Parathyroid adenoma (tissue), 2 donors: ENCODE results near the gene TCP1.

Source experiments
- H2AFZ ChIP-seq: fragments of 300-600 bp; sonication (generic); one replicate; pipeline ENCODE4 v1.7.0; 2017; ENCODE audit warnings: antibody characterized with exemption, mild to moderate bottlenecking
- H3K27ac ChIP-seq: fragments of 300-600 bp; sonication (generic); one replicate; pipeline ENCODE4 v1.7.0; 2017
- H3K27me3 ChIP-seq: fragments of 300-600 bp; sonication (generic); one replicate; pipeline ENCODE4 v1.7.0; 2017; ENCODE audit warnings: low read length; ENCODE audit not compliant: control insufficient read depth, insufficient read depth
- H3K36me3 ChIP-seq: fragments of 300-600 bp; sonication (generic); one replicate; pipeline ENCODE4 v1.7.0; 2017; ENCODE audit warnings: low read length; ENCODE audit not compliant: control insufficient read depth, insufficient read depth
- H3K4me1 ChIP-seq: fragments of 300-600 bp; sonication (generic); one replicate; pipeline ENCODE4 v1.7.0; 2017; ENCODE audit warnings: control low read depth
- H3K4me2 ChIP-seq: fragments of 300-600 bp; sonication (generic); one replicate; pipeline ENCODE4 v1.7.0; 2017; ENCODE audit warnings: low read length
- H3K4me3 ChIP-seq: fragments of 300-600 bp; sonication (generic); one replicate; pipeline ENCODE4 v1.7.0; 2017; ENCODE audit warnings: low read depth, low read length
- H3K79me2 ChIP-seq: fragments of 300-600 bp; sonication (generic); one replicate; pipeline ENCODE4 v1.7.0; 2017; ENCODE audit warnings: control low read depth
- H3K9ac ChIP-seq: fragments of 300-600 bp; sonication (generic); one replicate; pipeline ENCODE4 v1.7.0; 2017; ENCODE audit warnings: mild to moderate bottlenecking
- H3K9me3 ChIP-seq: fragments of 300-600 bp; sonication (generic); one replicate; pipeline ENCODE4 v1.7.0; 2017; ENCODE audit warnings: low read length; ENCODE audit not compliant: control insufficient read depth
- CTCF ChIP-seq: fragments of 300-600 bp; sonication (generic); IDR thresholded peaks from one replicate; pipeline ENCODE4 v1.7.0; 2017; ENCODE audit warnings: antibody characterized with exemption, mild to moderate bottlenecking
- donor health status: primary hyperparathyroidism.

The TCP1 gene

GRCh38 chr6:159788753-159789376 lies 537 bp downstream of the TCP1 start:
- Histone ChIP-seq H3K36me3 (no peaks in the 10 kb centered on the region), H3K9me3 (no peaks in the 10 kb centered on the region)

GRCh38 chr6:159788276-159788675 lies 1.1 kb downstream of the TCP1 start:
- Histone ChIP-seq H3K4me3 (peak overlapping the region; percentile 79), H2AFZ (no peak overlapping the region), H3K27me3 (no peaks in the 10 kb centered on the region), H3K4me2 (peak overlapping the region; percentile 83), H3K27ac (no peak overlapping the region), H3K4me1 (peaks cover 2% of the 10 kb centered on the region), H3K9me3 (no peaks in the 10 kb centered on the region), H3K36me3 (no peaks in the 10 kb centered on the region), H3K79me2 (peaks cover 39% of the 10 kb centered on the region), H3K9ac (no peak overlapping the region)
- TF ChIP-seq CTCF = no peak

More at GRCh38 chr6:159788753-159789376, 537 bp downstream of the TCP1 start:
- Histone ChIP-seq H3K4me3 (peak overlapping the region; percentile 79), H3K4me2 (peak overlapping the region; percentile 83), H3K27ac (peak overlapping the region; percentile 95), H3K27me3 (no peaks in the 10 kb centered on the region), H3K4me1 (peaks cover 2% of the 10 kb centered on the region), H2AFZ (peak overlapping the region; percentile 90), H3K9ac (peak overlapping the region; percentile 81), H3K79me2 (peaks cover 39% of the 10 kb centered on the region)
- TF ChIP-seq CTCF = no peak

- H3K27me3 ChIP-seq = no peaks in the 10 kb centered on the region
- H3K79me2 ChIP-seq = no peaks in the 10 kb centered on the region
- H3K4me2 ChIP-seq = no peak overlapping the region
- H3K4me1 ChIP-seq = no peaks in the 10 kb centered on the region
- no peaks in the 10 kb centered on the region for H3K9me3 ChIP-seq
- H3K27ac ChIP-seq = no peak overlapping the region
- no peak overlapping the region for H3K4me3 ChIP-seq
- no peak overlapping the region for H3K9ac ChIP-seq
- no peaks in the 10 kb centered on the region for H3K36me3 ChIP-seq
- TF ChIP-seq CTCF = no peak
- no peak overlapping the region for H2AFZ ChIP-seq
These were observed 10.8 kb downstream of the TCP1 start for GRCh38 chr6:159778542-159779103.

GRCh38 chr6:159778131-159778530 lies 11.3 kb downstream of the TCP1 start:
- Histone ChIP-seq H3K36me3 (no peaks in the 10 kb centered on the region), H3K4me2 (no peak overlapping the region)
- TF ChIP-seq CTCF = no peak

More at GRCh38 chr6:159778131-159778530, 11.3 kb downstream of the TCP1 start:
- Histone ChIP-seq H3K27ac (no peak overlapping the region), H3K9me3 (no peaks in the 10 kb centered on the region), H3K4me3 (no peak overlapping the region), H3K9ac (no peak overlapping the region), H3K79me2 (no peaks in the 10 kb centered on the region), H3K27me3 (no peaks in the 10 kb centered on the region), H2AFZ (no peak overlapping the region), H3K4me1 (no peaks in the 10 kb centered on the region)
